Gastrocnemius medialis (tissue), 4 donors: ENCODE data around the gene AP2B1. TPM values are rescaled to one million over a fixed set of nuclear protein-coding genes. Genes with fewer than 3 reads are reported as not detected.

Experiments used
- ATAC-seq, 2 donors: fragments of 150-250 bp; one replicate each; pipeline ENCODE4 v1.9.1; 2016
- DNase-seq, 2 donors: peaks; one replicate each; pipeline ENCODE4 v3.0.0-alpha.2; 2019
- H3K27ac ChIP-seq, 4 donors: fragments of 200-600 bp; sonication (generic); 1 replicate in 1 of 4; 2 replicates in 3 of 4; pipeline ENCODE4 v1.5.1; 2016 to 2018; ENCODE audit warnings: mild to moderate bottlenecking in 2 of 4, moderate library complexity in 1 of 4
- H3K27me3 ChIP-seq, 3 donors: fragments of 200-600 bp; sonication (generic) in 2 of 3; 1 replicate in 1 of 3; 2 replicates in 2 of 3; pipeline versions ENCODE4 v1.5.1 to v1.6.0; 2016 to 2019; ENCODE audit warnings: mild to moderate bottlenecking in 1 of 3, moderate library complexity in 1 of 3
- H3K36me3 ChIP-seq, 2 donors: fragments of 200-600 bp; sonication (generic) in 1 of 2; one replicate each; pipeline ENCODE4 v1.5.1; 2017 to 2018
- H3K4me1 ChIP-seq, 2 donors: fragments of 200-600 bp; sonication (generic) in 1 of 2; one replicate each; pipeline ENCODE4 v1.5.1; 2016 to 2017; ENCODE audit warnings: mild to moderate bottlenecking in 2 of 2
- H3K4me3 ChIP-seq, 4 donors: fragments of 200-600 bp; sonication (generic) in 3 of 4; 1 replicate in 1 of 4; 2 replicates in 3 of 4; pipeline ENCODE4 v1.5.1; 2016 to 2019; ENCODE audit warnings: mild to moderate bottlenecking in 2 of 4
- H3K9me3 ChIP-seq, 3 donors: fragments of 200-600 bp; sonication (generic) in 2 of 3; 1 replicate in 1 of 3; 2 replicates in 2 of 3; pipeline ENCODE4 v1.5.1; 2016 to 2019
- CTCF ChIP-seq, 5 experiments: fragments of 450-650 bp in 3 of 5; fragments of 200-600 bp in 2 of 5; sonication (generic) in 2 of 5; IDR thresholded peaks in 4 of 5; conservative IDR thresholded peaks in 1 of 5; 1 replicate in 4 of 5; 2 replicates in 1 of 5; pipeline ENCODE4 v1.5.1; 2016 to 2019; ENCODE audit warnings: antibody characterized with exemption in 5 of 5, mild to moderate bottlenecking in 3 of 5, moderate library complexity in 3 of 5
- POLR2A ChIP-seq, 2 donors: fragments of 450-650 bp; IDR thresholded peaks; one replicate each; pipeline ENCODE4 v1.6.1; 2017; ENCODE audit warnings: antibody characterized with exemption in 2 of 2, mild to moderate bottlenecking in 2 of 2, moderate library complexity in 2 of 2
- in situ Hi-C, 4 donors: fragments of 200-750 bp; cut with MboI; loops; one replicate each; pipeline versions ENCODE4 v1.15.0 to v1.8.0; 2017; ENCODE audit warnings: low sequenced_read_pairs in 4 of 4
- intact Hi-C: fragments of 100-400 bp; cut with DNase I; formaldehyde crosslinking; loops from one replicate; pipeline ENCODE4 v1.15.1; 2023; ENCODE audit warnings: low total_unique reads
- total RNA-seq, 4 donors: library from RNA; depleted of rRNA; stranded (reverse); fragments of >200 nt; gene quantifications; one replicate each; pipeline versions ENCODE4 v1.1.0 to v1.2.3, GENCODE V29; 2016

AP2B1 gene
- total RNA-seq, 4 donors from 2014 or later: 31.3 to 48.7 (median 38.1) TPM

GRCh38 chr17:35596072-35596471 lies 8.9 kb downstream of the AP2B1 start:
- in situ Hi-C loops: loop anchor here in 1 of 4 donors (25.0 kb wide), 1 partner anchor 941 kb away; the partner anchor contains the start of genes GGNBP2, MYO19 and PIGW
- no peak for ATAC-seq
- Histone ChIP-seq H3K27me3 (no peaks in the 10 kb centered on the region), H3K4me3 (no peak overlapping the region), H3K9me3 (no peaks in the 10 kb centered on the region), H3K4me1 (peaks cover 4 to 18% of the 10 kb centered on the region in 2 donors), H3K36me3 (peaks cover 0 to 50% of the 10 kb centered on the region in 2 donors), H3K27ac (no peak overlapping the region)
- intact Hi-C loops: no loop called here
- no peak for TF ChIP-seq CTCF (IDR thresholded peaks at IDR 0.05 in 4 of 5, conservative IDR thresholded peaks at IDR 0.05 in 1 of 5)
- TF ChIP-seq POLR2A (IDR thresholded peaks at IDR 0.05): no peak
- no peak for DNase-seq

GRCh38 chr17:35596530-35597233 lies 9.6 kb downstream of the AP2B1 start:
- H3K27me3 ChIP-seq: no peaks in the 10 kb centered on the region
- peaks cover 0 to 55% of the 10 kb centered on the region in 2 donors for H3K36me3 ChIP-seq
- no peaks in the 10 kb centered on the region for H3K9me3 ChIP-seq
- H3K4me1 ChIP-seq: peaks cover 4 to 18% of the 10 kb centered on the region in 2 donors
- no peak overlapping the region for H3K27ac ChIP-seq
- H3K4me3 ChIP-seq: no peak overlapping the region
- intact Hi-C loops (no loop called here), in situ Hi-C loops (loop anchor here in 1 of 4 donors (25.0 kb wide), 1 partner anchor 941 kb away; the partner anchor contains the start of genes GGNBP2, MYO19 and PIGW)
- TF ChIP-seq POLR2A (IDR thresholded peaks at IDR 0.05) (no peak), CTCF (IDR thresholded peaks at IDR 0.05 in 4 of 5, conservative IDR thresholded peaks at IDR 0.05 in 1 of 5) (no peak)
- ATAC-seq (no peak), DNase-seq (no peak)

GRCh38 chr17:35597604-35598003 lies 10.5 kb downstream of the AP2B1 start:
- peaks cover 0 to 55% of the 10 kb centered on the region in 2 donors for H3K36me3 ChIP-seq

GRCh38 chr17:35603674-35604073 lies 16.6 kb downstream of the AP2B1 start:
- ATAC-seq (no peak), DNase-seq (no peak)
- H3K4me1 ChIP-seq: peaks cover 2 to 6% of the 10 kb centered on the region in 2 donors
- H3K4me3 ChIP-seq: no peak overlapping the region
- TF ChIP-seq POLR2A (IDR thresholded peaks at IDR 0.05) (no peak), CTCF (IDR thresholded peaks at IDR 0.05 in 4 of 5, conservative IDR thresholded peaks at IDR 0.05 in 1 of 5) (no peak)
- H3K9me3 ChIP-seq: no peaks in the 10 kb centered on the region
- in situ Hi-C loops: loop anchor here in 1 of 4 donors (10.0 kb wide), 1 partner anchor 141 kb away; no protein-coding TSS in a partner anchor
- H3K36me3 ChIP-seq: peaks cover 0 to 55% of the 10 kb centered on the region in 2 donors
- intact Hi-C loops: no loop called here
- H3K27me3 ChIP-seq: no peaks in the 10 kb centered on the region
- H3K27ac ChIP-seq: no peak overlapping the region

More at GRCh38 chr17:35597604-35598003, 10.5 kb downstream of the AP2B1 start:
- ATAC-seq (no peak), DNase-seq (no peak)
- H3K4me3 ChIP-seq: no peak overlapping the region
- TF ChIP-seq POLR2A (IDR thresholded peaks at IDR 0.05): no peak
- TF ChIP-seq CTCF (IDR thresholded peaks at IDR 0.05 in 4 of 5, conservative IDR thresholded peaks at IDR 0.05 in 1 of 5): no peak
- intact Hi-C loops: no loop called here
- peaks cover 4 to 17% of the 10 kb centered on the region in 2 donors for H3K4me1 ChIP-seq
- H3K9me3 ChIP-seq: no peaks in the 10 kb centered on the region
- H3K27ac ChIP-seq: no peak overlapping the region
- in situ Hi-C loops: loop anchor here in 1 of 4 donors (25.0 kb wide), 1 partner anchor 940 kb away; the partner anchor contains the start of genes GGNBP2, MYO19 and PIGW
- no peaks in the 10 kb centered on the region for H3K27me3 ChIP-seq
